ENCODE data around the gene PVALB. TPM values are rescaled to one million over a fixed set of nuclear protein-coding genes. Genes with fewer than 3 reads are reported as not detected.

The PVALB gene
- polyA plus RNA-seq, 1 of the 3 experiments (the other 2 are of a cell fraction), result not detected

GRCh38 chr22:36817525-36817848, 652 bp upstream of the PVALB start:
- no peaks in the 10 kb centered on the region for H3K79me2 ChIP-seq (ENCODE audit: insufficient read depth)
- H3K36me3 ChIP-seq (replicated peaks in 1 of 2; ENCODE audit: control insufficient read depth in 1 of 2, insufficient read depth in 2 of 2, low read length in 1 of 2), result no peaks in the 10 kb centered on the region
- no peak overlapping the region for H3K27ac ChIP-seq (ENCODE audit: low read depth in 2 of 2, low read length in 1 of 2)
- H2AFZ ChIP-seq (ENCODE audit: low read depth), result no peak overlapping the region
- CTCF ChIA-PET, result interaction anchor here (1.0 to 5.7 kb wide), 4 partner anchors 36 to 160 kb away, joined by 3 to 30 read pairs (median 4); partner anchors contain the start of gene IFT27
- H3K4me2 ChIP-seq, result no peak overlapping the region
- peaks cover 58% of the 10 kb centered on the region for H3K27me3 ChIP-seq (ENCODE audit: insufficient read depth)
- H3F3A ChIP-seq (replicated peaks; ENCODE audit: insufficient read depth), result no peaks in the 10 kb centered on the region
- no peaks in the 10 kb centered on the region for H4K20me1 ChIP-seq (ENCODE audit: insufficient read depth)
- H3K9me2 ChIP-seq, result no peaks in the 10 kb centered on the region
- POLR2A ChIA-PET, result no interaction called here
- no peak overlapping the region for H3K4me3 ChIP-seq (ENCODE audit: low read depth in 2 of 2, low read length in 1 of 2)
- no peak overlapping the region for H3K9ac ChIP-seq
- H3K4me1 ChIP-seq (ENCODE audit: control insufficient read depth in 1 of 2, insufficient read depth in 2 of 2, low read depth in 1 of 2, low read length in 1 of 2), result peaks cover 0 to 8% of the 10 kb centered on the region in 2 experiments; a peak in 1 of 4 replicates
- TF ChIP-seq MEF2A (IDR thresholded peaks at IDR 0.05; ENCODE audit: borderline replicate concordance, low read depth) (no peak), SMC3 (IDR thresholded peaks at IDR 0.05; ENCODE audit: low read depth, low read length) (no peak), POLR2AphosphoS5 (IDR thresholded peaks at IDR 0.05; ENCODE audit: low read depth, low read length) (no peak), TCF12 (IDR thresholded peaks at IDR 0.05) (no peak), JUND (IDR thresholded peaks at IDR 0.05) (no peak), ZBTB33 (IDR thresholded peaks at IDR 0.05; ENCODE audit: borderline replicate concordance, low read depth) (no peak), USF2 (IDR thresholded peaks at IDR 0.05; ENCODE audit: borderline replicate concordance, low read depth, low read length) (no peak), FOXM1 (IDR thresholded peaks at IDR 0.05; ENCODE audit: low read depth) (no peak), IRF3 (IDR thresholded peaks at IDR 0.05; ENCODE audit: low read depth, low read length) (no peak), TEAD4 (IDR thresholded peaks at IDR 0.05; ENCODE audit: borderline replicate concordance, insufficient read depth) (no peak)
- H3K9me3 ChIP-seq, result no peaks in the 10 kb centered on the region
- no peak for DNase-seq
- 37% methylated on average over 5 of the region's 5 CpGs for WGBS (ENCODE audit: low lambda C conversion rate)

- no peak overlapping the region for H3K27ac ChIP-seq (ENCODE audit: low read depth in 2 of 2, low read length in 1 of 2)
- H3K9me3 ChIP-seq, result no peaks in the 10 kb centered on the region
- DNase-seq, result peak; percentile 51
- ChIA-PET POLR2A (no interaction called here), CTCF (interaction anchor here (0.8 to 5.7 kb wide), 5 partner anchors 13 to 161 kb away, joined by 3 to 30 read pairs (median 3); no protein-coding TSS in a partner anchor)
- 5% methylated on average over 8 of the region's 12 CpGs for WGBS (ENCODE audit: low lambda C conversion rate)
- H3K4me3 ChIP-seq (ENCODE audit: low read depth in 2 of 2, low read length in 1 of 2), result no peak overlapping the region
- peaks cover 0 to 8% of the 10 kb centered on the region in 2 experiments; a peak in 1 of 4 replicates for H3K4me1 ChIP-seq (ENCODE audit: control insufficient read depth in 1 of 2, insufficient read depth in 2 of 2, low read depth in 1 of 2, low read length in 1 of 2)
- H3K36me3 ChIP-seq (replicated peaks in 1 of 2; ENCODE audit: control insufficient read depth in 1 of 2, insufficient read depth in 2 of 2, low read length in 1 of 2), result no peaks in the 10 kb centered on the region
- H3K27me3 ChIP-seq (ENCODE audit: insufficient read depth), result peaks cover 67% of the 10 kb centered on the region
- no peaks in the 10 kb centered on the region for H4K20me1 ChIP-seq (ENCODE audit: insufficient read depth)
- no peak overlapping the region for H2AFZ ChIP-seq (ENCODE audit: low read depth)
- H3K9me2 ChIP-seq, result no peaks in the 10 kb centered on the region
- no peaks in the 10 kb centered on the region for H3K79me2 ChIP-seq (ENCODE audit: insufficient read depth)
- H3K9ac ChIP-seq, result no peak overlapping the region
- no peaks in the 10 kb centered on the region for H3F3A ChIP-seq (replicated peaks; ENCODE audit: insufficient read depth)
- TF ChIP-seq RFX5 (IDR thresholded peaks at IDR 0.05; ENCODE audit: low read length) (no peak), GATA2 (CRISPR knock-in tag; IDR thresholded peaks at IDR 0.05) (no peak), ZBTB33 (IDR thresholded peaks at IDR 0.05; ENCODE audit: borderline replicate concordance, low read depth) (no peak), SMC3 (IDR thresholded peaks at IDR 0.05; ENCODE audit: low read depth, low read length) (no peak), USF2 (IDR thresholded peaks at IDR 0.05; ENCODE audit: borderline replicate concordance, low read depth, low read length) (no peak), USF1 (IDR thresholded peaks at IDR 0.05; ENCODE audit: borderline replicate concordance, low read depth) (no peak), FOXM1 (IDR thresholded peaks at IDR 0.05; ENCODE audit: low read depth) (no peak), FOXJ3 (CRISPR knock-in tag; IDR thresholded peaks at IDR 0.05) (no peak), CTCF (IDR thresholded peaks at IDR 0.05) (no peak), JUND (IDR thresholded peaks at IDR 0.05) (no peak), GABPA (IDR thresholded peaks at IDR 0.05; ENCODE audit: low read depth) (no peak), CHD2 (IDR thresholded peaks at IDR 0.05; ENCODE audit: low read length, partially characterized antibody) (no peak)
- no peak overlapping the region for H3K4me2 ChIP-seq
These were observed 548 bp downstream of the PVALB start for GRCh38 chr22:36816339-36816635.

Data from SK-N-SH (cell line).